Measurements from ENCODE around the gene ADAM12. TPM values are rescaled to one million over a fixed set of nuclear protein-coding genes. Genes with fewer than 3 reads are reported as not detected.
"Not testable (repeated sequence)": the region's sequence is repeated elsewhere in the genome, so short reads cannot be mapped to it uniquely, and the experiment has no call there.

ADAM12 gene
- total RNA-seq, 1 donor from 2014 or later: 0.98 TPM

GRCh38 chr10:125979976-125980375 is 408.3 kb downstream of the ADAM12 start:
- intact Hi-C loops (cut with DNase I): loop anchor here (10.0 kb wide), 2 partner anchors 405 to 525 kb away; partner anchors contain the start of gene ADAM12
- H3K27me3 ChIP-seq: no peaks in the 10 kb centered on the region
- no peak overlapping the region for H3K27ac ChIP-seq
- DNase-seq: no peak
- no peak overlapping the region for H3K4me3 ChIP-seq
- TF ChIP-seq CTCF (IDR thresholded peaks at IDR 0.05): no peak
- no peaks in the 10 kb centered on the region for H3K36me3 ChIP-seq
- ATAC-seq: no peak
- H3K9me3 ChIP-seq: no peaks in the 10 kb centered on the region
- no peaks in the 10 kb centered on the region for H3K4me1 ChIP-seq

- Histone ChIP-seq H3K9me3 (no peaks in the 10 kb centered on the region), H3K4me3 (no peak overlapping the region), H3K36me3 (no peaks in the 10 kb centered on the region), H3K27ac (no peak overlapping the region), H3K27me3 (no peaks in the 10 kb centered on the region), H3K4me1 (no peaks in the 10 kb centered on the region)
- ATAC-seq (no peak), DNase-seq (no peak)
- TF ChIP-seq CTCF (IDR thresholded peaks at IDR 0.05): no peak
- intact Hi-C loops (cut with DNase I): loop anchor here (10.0 kb wide), 1 partner anchor 408 kb away; the partner anchor contains the start of gene ADAM12
Measured at GRCh38 chr10:125976960-125977605, 411.2 kb downstream of the ADAM12 start.

GRCh38 chr10:125970077-125970630 is 418.1 kb downstream of the ADAM12 start:
- H3K4me1 ChIP-seq, ATAC-seq, H3K4me3 ChIP-seq, H3K27ac ChIP-seq, H3K27me3 ChIP-seq, H3K9me3 ChIP-seq, DNase-seq, H3K36me3 ChIP-seq: not testable (repeated sequence)
- intact Hi-C loops (cut with DNase I): loop anchor here (10.0 kb wide), 1 partner anchor 415 kb away; the partner anchor contains the start of gene ADAM12

DNA sequence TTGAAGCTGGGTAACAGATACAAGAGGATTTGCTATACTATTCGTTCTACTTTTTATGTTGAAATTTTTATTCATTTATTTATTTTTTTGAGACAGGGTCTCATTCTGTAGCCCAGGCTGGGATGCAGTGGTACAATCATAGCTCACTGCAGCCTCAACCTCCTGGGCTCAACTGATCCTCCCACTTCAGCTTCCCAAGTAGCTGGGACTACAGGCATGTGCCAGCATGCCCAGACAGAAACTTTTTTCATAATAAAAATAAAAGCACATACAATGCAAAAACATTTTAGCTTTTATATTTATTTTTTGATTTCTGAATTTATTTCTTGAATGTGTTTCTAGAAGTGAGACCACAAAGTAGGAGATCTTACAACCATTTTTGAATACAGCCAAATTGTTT is 420.7 kb downstream of the ADAM12 start:
- no peaks in the 10 kb centered on the region for H3K9me3 ChIP-seq
- no peak for TF ChIP-seq CTCF (IDR thresholded peaks at IDR 0.05)
- H3K36me3 ChIP-seq: no peaks in the 10 kb centered on the region
- H3K4me1 ChIP-seq: no peaks in the 10 kb centered on the region
- no peak overlapping the region for H3K4me3 ChIP-seq
- ATAC-seq (no peak), DNase-seq (no peak)
- H3K27me3 ChIP-seq: no peaks in the 10 kb centered on the region
- intact Hi-C loops (cut with DNase I): no loop called here
- no peak overlapping the region for H3K27ac ChIP-seq

GRCh38 chr10:125964558-125964957 is 423.7 kb downstream of the ADAM12 start:
- DNase-seq (no peak), ATAC-seq (no peak)
- Histone ChIP-seq H3K27ac (no peak overlapping the region), H3K4me1 (no peaks in the 10 kb centered on the region), H3K27me3 (no peaks in the 10 kb centered on the region), H3K36me3 (no peaks in the 10 kb centered on the region), H3K9me3 (peaks cover 5% of the 10 kb centered on the region), H3K4me3 (no peak overlapping the region)
- intact Hi-C loops (cut with DNase I): no loop called here
- no peak for TF ChIP-seq CTCF (IDR thresholded peaks at IDR 0.05)

Data from upper lobe of right lung (tissue), 1 donor.